HUES48 (cell line): Measurements from ENCODE around the gene FBXO24.
A peak's percentile ranks its signal among the peaks of the same experiment; 100 is the strongest.
"Not testable (repeated sequence)": the region's sequence is repeated elsewhere in the genome, so short reads cannot be mapped to it uniquely, and the experiment has no call there.

Experiments used
- H3K27ac ChIP-seq: one replicate; pipeline ENCODE4 v1.7.0; 2013; ENCODE audit warnings: low read depth, low read length, inconsistent platforms
- H3K27me3 ChIP-seq: 2 replicates; pipeline ENCODE4 v1.6.1; 2013; ENCODE audit warnings: mild to moderate bottlenecking, low read length; ENCODE audit not compliant: control insufficient read depth, insufficient read depth
- H3K36me3 ChIP-seq: 2 replicates; pipeline ENCODE4 v1.6.1; 2013; ENCODE audit warnings: low read length; ENCODE audit not compliant: control insufficient read depth, insufficient read depth
- H3K4me1 ChIP-seq: 2 replicates; pipeline ENCODE4 v1.6.1; 2013; ENCODE audit warnings: mild to moderate bottlenecking, low read length; ENCODE audit not compliant: control insufficient read depth, insufficient read depth
- H3K4me3 ChIP-seq: 2 replicates; pipeline ENCODE4 v1.5.1; 2013; ENCODE audit warnings: mild to moderate bottlenecking, low read depth, low read length
- H3K9ac ChIP-seq: 2 replicates; pipeline ENCODE4 v1.6.1; 2013; ENCODE audit warnings: mild to moderate bottlenecking, low read depth, low read length, moderate library complexity
- H3K9me3 ChIP-seq: 2 replicates; pipeline ENCODE4 v1.6.1; 2013; ENCODE audit warnings: low read length; ENCODE audit not compliant: control insufficient read depth, insufficient read depth

Gene FBXO24

GRCh38 chr7:100586266-100587025 lies at the start of gene FBXO24:
TSS of gene FBXO24 (plus strand) at chr7:100586328. CDS start at chr7:100586626, 298 bp downstream.
- peak within 1 kb of the TSS; percentile 87 for H3K9ac ChIP-seq
- peak within 1 kb of the TSS; percentile 98 for H3K27ac ChIP-seq
- H3K4me1 ChIP-seq = peaks cover 27% of the 10 kb centered on the region
- H3K4me3 ChIP-seq = peak within 1 kb of the TSS; percentile 91
- no peaks in the 10 kb centered on the region for H3K9me3 ChIP-seq
- peaks cover 9% of the 10 kb centered on the region for H3K36me3 ChIP-seq
- H3K27me3 ChIP-seq = peaks cover 9% of the 10 kb centered on the region

GRCh38 chr7:100536695-100537094 lies 49.4 kb upstream of the FBXO24 start:
- H3K27ac ChIP-seq, H3K4me3 ChIP-seq, H3K9me3 ChIP-seq, H3K27me3 ChIP-seq, H3K36me3 ChIP-seq, H3K9ac ChIP-seq: not testable (repeated sequence)
- H3K4me1 ChIP-seq = peaks cover 14% of the 10 kb centered on the region

- Histone ChIP-seq H3K36me3 (no peaks in the 10 kb centered on the region), H3K9me3 (no peaks in the 10 kb centered on the region), H3K4me1 (peaks cover 24% of the 10 kb centered on the region), H3K27ac (no peak overlapping the region), H3K9ac (no peak overlapping the region), H3K27me3 (peaks cover 9% of the 10 kb centered on the region), H3K4me3 (peak overlapping the region; percentile 59)
These were observed 47.8 kb upstream of the FBXO24 start for GRCh38 chr7:100538348-100538653.

GRCh38 chr7:100538654-100539435 lies 47.3 kb upstream of the FBXO24 start, which contains the start of gene AGFG2:
TSS of gene AGFG2 (plus strand) at chr7:100539203. CDS start at chr7:100539347, 144 bp downstream.
- Histone ChIP-seq H3K4me1 (peaks cover 30% of the 10 kb centered on the region), H3K27me3 (peaks cover 9% of the 10 kb centered on the region), H3K27ac (peak within 1 kb of the TSS; percentile 47), H3K4me3 (peak within 1 kb of the TSS; percentile 79), H3K9ac (no peak within 1 kb of the TSS), H3K9me3 (no peaks in the 10 kb centered on the region), H3K36me3 (no peaks in the 10 kb centered on the region)

- Histone ChIP-seq H3K27me3 (peaks cover 9% of the 10 kb centered on the region), H3K36me3 (no peaks in the 10 kb centered on the region), H3K9me3 (no peaks in the 10 kb centered on the region), H3K4me1 (peaks cover 36% of the 10 kb centered on the region), H3K27ac (peak overlapping the region; percentile 47), H3K9ac (no peak overlapping the region), H3K4me3 (peak overlapping the region; percentile 79)
These were observed 46.6 kb upstream of the FBXO24 start for GRCh38 chr7:100539436-100540006.

- peaks cover 9% of the 10 kb centered on the region for H3K27me3 ChIP-seq
- H3K4me1 ChIP-seq = peaks cover 42% of the 10 kb centered on the region
- peak overlapping the region; percentile 79 for H3K4me3 ChIP-seq
- no peak overlapping the region for H3K9ac ChIP-seq
- no peaks in the 10 kb centered on the region for H3K36me3 ChIP-seq
- H3K27ac ChIP-seq = no peak overlapping the region
- H3K9me3 ChIP-seq = no peaks in the 10 kb centered on the region
These were observed 45.9 kb upstream of the FBXO24 start for GRCh38 chr7:100540073-100540723.

- not testable (repeated sequence) for H3K9me3 ChIP-seq, H3K36me3 ChIP-seq, H3K9ac ChIP-seq, H3K4me3 ChIP-seq, H3K27ac ChIP-seq, H3K27me3 ChIP-seq
- peaks cover 53% of the 10 kb centered on the region for H3K4me1 ChIP-seq
These were observed 44.8 kb upstream of the FBXO24 start for GRCh38 chr7:100541309-100541708.

GRCh38 chr7:100543586-100543985 lies 42.5 kb upstream of the FBXO24 start:
- H3K36me3 ChIP-seq = 0 out of 2 replicates have a peak, but pooled peaks cover under 1% of the 10 kb centered on the region
- no peak overlapping the region for H3K27ac ChIP-seq
- no peak overlapping the region for H3K4me3 ChIP-seq
- H3K9me3 ChIP-seq = no peaks in the 10 kb centered on the region
- H3K27me3 ChIP-seq = peaks cover 9% of the 10 kb centered on the region
- peaks cover 59% of the 10 kb centered on the region for H3K4me1 ChIP-seq
- H3K9ac ChIP-seq = no peak overlapping the region

GRCh38 chr7:100544386-100544785 lies 41.7 kb upstream of the FBXO24 start:
- H3K27ac ChIP-seq = no peak overlapping the region
- peaks cover 8% of the 10 kb centered on the region for H3K36me3 ChIP-seq
- no peak overlapping the region for H3K4me3 ChIP-seq
- no peak overlapping the region for H3K9ac ChIP-seq
- peaks cover 59% of the 10 kb centered on the region for H3K4me1 ChIP-seq
- no peaks in the 10 kb centered on the region for H3K9me3 ChIP-seq
- H3K27me3 ChIP-seq = peaks cover 9% of the 10 kb centered on the region

GRCh38 chr7:100544967-100545359 lies 41.2 kb upstream of the FBXO24 start:
- H3K27ac ChIP-seq = peak overlapping the region; percentile 90
- peaks cover 13% of the 10 kb centered on the region for H3K36me3 ChIP-seq
- H3K4me1 ChIP-seq = peaks cover 57% of the 10 kb centered on the region
- no peak overlapping the region for H3K4me3 ChIP-seq
- H3K9me3 ChIP-seq = no peaks in the 10 kb centered on the region
- H3K9ac ChIP-seq = no peak overlapping the region; the same call in 1 of the 2 replicates
- peaks cover 5% of the 10 kb centered on the region for H3K27me3 ChIP-seq
